Stomach (tissue), 9 donors: ENCODE data around the gene NISCH. TPM values are rescaled to one million over a fixed set of nuclear protein-coding genes. Genes with fewer than 3 reads are reported as not detected.

Source experiments
- DNase-seq, 2 donors: peaks; one replicate each; pipeline versions ENCODE4 v3.0.0 to v3.0.0-alpha.2; 2013 to 2019
- H3K27ac ChIP-seq, 5 donors: fragments of 200-600 bp in 4 of 5; sonication (generic) in 4 of 5; one replicate each; pipeline ENCODE4 v1.5.1; 2013 to 2019; ENCODE audit warnings: mild to moderate bottlenecking in 1 of 5, moderate library complexity in 1 of 5
- H3K27me3 ChIP-seq, 3 donors: fragments of 200-600 bp; sonication (generic); one replicate each; pipeline ENCODE4 v1.5.1; 2017 to 2019; ENCODE audit warnings: mixed run types in 1 of 3
- H3K36me3 ChIP-seq, 4 donors: fragments of 200-600 bp; sonication (generic); 1 replicate in 3 of 4; 2 replicates in 1 of 4; pipeline ENCODE4 v1.5.1; 2016 to 2019
- H3K4me1 ChIP-seq, 4 donors: fragments of 200-600 bp; sonication (generic); one replicate each; pipeline ENCODE4 v1.5.1; 2016 to 2019
- H3K4me3 ChIP-seq, 4 donors: fragments of 200-600 bp; sonication (generic) in 3 of 4; one replicate each; pipeline ENCODE4 v1.5.1; 2016 to 2019; ENCODE audit warnings: mild to moderate bottlenecking in 1 of 4
- H3K9me3 ChIP-seq, 4 donors: fragments of 200-600 bp; sonication (generic); one replicate each; pipeline ENCODE4 v1.5.1; 2016 to 2019
- CTCF ChIP-seq, 7 experiments: fragments of 450-650 bp in 4 of 7; fragments of 200-600 bp in 3 of 7; sonication (generic) in 3 of 7; IDR thresholded peaks; one replicate each; pipeline ENCODE4 v1.5.1; 2016 to 2019; ENCODE audit warnings: antibody characterized with exemption in 7 of 7, control low read depth in 2 of 7, mild to moderate bottlenecking in 1 of 7
- EP300 ChIP-seq: sonication (generic); formaldehyde crosslinking; IDR thresholded peaks from one replicate; pipeline ENCODE4 v1.6.1; 2017; ENCODE audit warnings: antibody characterized with exemption
- POLR2A ChIP-seq, 4 donors: fragments of 450-650 bp; IDR thresholded peaks; one replicate each; pipeline ENCODE4 v1.6.1; 2016; ENCODE audit warnings: antibody characterized with exemption in 4 of 4, control low read depth in 2 of 4, mild to moderate bottlenecking in 1 of 4, moderate library complexity in 1 of 4
- POLR2AphosphoS5 ChIP-seq, 3 donors: sonication (generic); formaldehyde crosslinking; IDR thresholded peaks; one replicate each; pipeline ENCODE4 v1.6.1; 2016; ENCODE audit warnings: antibody characterized with exemption in 3 of 3
- WGBS, 5 donors: extraction: QIAGEN DNeasy Blood & Tissue Kit in 3 of 5; methylation state at CpG; one replicate each; pipeline versions ENCODE4 v1.1.5 to v1.1.7; 2013 to 2018; 5-methylcytosine and 5-hydroxymethylcytosine counted together
- intact Hi-C: fragments of 100-400 bp; cut with DNase I; formaldehyde crosslinking; loops from one replicate; pipeline ENCODE4 v1.15.1; 2023; ENCODE audit warnings: low total_unique reads
- polyA plus RNA-seq, 3 donors: library from polyadenylated mRNA; stranded (reverse); fragments of 200-250 nt; gene quantifications; one replicate each; pipeline ENCODE4 v1.2.3, GENCODE V29; 2013
- total RNA-seq, 5 donors: library from RNA; depleted of rRNA; stranded (reverse); fragments of >200 nt; gene quantifications; one replicate each; pipeline versions ENCODE4 v1.1.0 to v1.2.3, GENCODE V29; 2014 to 2016
- donor health status: healthy with polysubstance abuse.
- donor health status: Bipolar disorder and iron deficiency.
- donor health status: healthy.

The NISCH gene
- total and polyA plus RNA-seq, 8 donors, result 18.3 to 456 (median 69.9) TPM

GRCh38 chr3:52518723-52519444 lies 63.5 kb downstream of the NISCH start:
- Histone ChIP-seq H3K4me1 (peaks cover 0 to 10% (median 7%) of the 10 kb centered on the region in 4 donors), H3K27ac (no peak overlapping the region), H3K9me3 (no peaks in the 10 kb centered on the region), H3K4me3 (peak overlapping the region; percentile 28 to 51 (median 36)), H3K27me3 (no peaks in the 10 kb centered on the region), H3K36me3 (peaks cover 0 to 52% (median 18%) of the 10 kb centered on the region in 4 donors)
- 41 to 56% (median 43%) methylated on average over 21 to 50 of the region's 50 CpGs for WGBS, 5 donors
- peak; percentile 51 to 58 for DNase-seq
- TF ChIP-seq POLR2A (IDR thresholded peaks at IDR 0.05) (no peak), POLR2AphosphoS5 (IDR thresholded peaks at IDR 0.05) (no peak), CTCF (IDR thresholded peaks at IDR 0.05) (no peak), EP300 (no peak)
- intact Hi-C loops, result no loop called here

GRCh38 chr3:52519445-52520140 lies 64.2 kb downstream of the NISCH start:
- H3K27ac ChIP-seq, result no peak overlapping the region
- peaks cover 0 to 52% (median 25%) of the 10 kb centered on the region in 4 donors for H3K36me3 ChIP-seq
- no peak for TF ChIP-seq POLR2AphosphoS5 (IDR thresholded peaks at IDR 0.05)
- TF ChIP-seq POLR2A (IDR thresholded peaks at IDR 0.05), result no peak
- no peak for TF ChIP-seq EP300
- TF ChIP-seq CTCF (IDR thresholded peaks at IDR 0.05), result no peak
- H3K27me3 ChIP-seq, result no peaks in the 10 kb centered on the region
- H3K4me1 ChIP-seq, result peaks cover 0 to 16% (median 10%) of the 10 kb centered on the region in 4 donors
- H3K9me3 ChIP-seq, result no peaks in the 10 kb centered on the region
- WGBS, 5 donors, result 88 to 90% (median 89%) methylated on average over 18 to 22 of the region's 22 CpGs
- intact Hi-C loops, result no loop called here
- no peak for DNase-seq
- H3K4me3 ChIP-seq, result no peak overlapping the region

- Histone ChIP-seq H3K27me3 (no peaks in the 10 kb centered on the region), H3K36me3 (peaks cover 0 to 56% (median 29%) of the 10 kb centered on the region in 4 donors), H3K4me1 (peaks cover 0 to 22% (median 16%) of the 10 kb centered on the region in 4 donors), H3K27ac (no peak overlapping the region), H3K9me3 (no peaks in the 10 kb centered on the region), H3K4me3 (no peak overlapping the region)
- no peak for DNase-seq
- 92 to 96% (median 94%) methylated on average over 10 to 14 of the region's 14 CpGs for WGBS, 5 donors
- no peak for TF ChIP-seq EP300
- intact Hi-C loops, result no loop called here
Observed at GRCh38 chr3:52520141-52520667, 64.8 kb downstream of the NISCH start.

GRCh38 chr3:52520716-52521487 lies 65.5 kb downstream of the NISCH start:
- H3K27me3 ChIP-seq, result no peaks in the 10 kb centered on the region
- intact Hi-C loops, result no loop called here
- H3K4me1 ChIP-seq, result peaks cover 0 to 28% (median 20%) of the 10 kb centered on the region in 4 donors
- DNase-seq, result no peak
- H3K4me3 ChIP-seq, result no peak overlapping the region
- H3K9me3 ChIP-seq, result no peaks in the 10 kb centered on the region
- no peak overlapping the region for H3K27ac ChIP-seq
- 86 to 90% (median 90%) methylated on average over 14 to 20 of the region's 20 CpGs for WGBS, 5 donors
- TF ChIP-seq CTCF (IDR thresholded peaks at IDR 0.05) (no peak), POLR2AphosphoS5 (IDR thresholded peaks at IDR 0.05) (no peak), EP300 (no peak), POLR2A (IDR thresholded peaks at IDR 0.05) (no peak)
- H3K36me3 ChIP-seq, result peaks cover 0 to 62% (median 29%) of the 10 kb centered on the region in 4 donors
